ENCODE data around the gene TPCN1. TPM values are rescaled to one million over a fixed set of nuclear protein-coding genes. Genes with fewer than 3 reads are reported as not detected.
A peak's percentile ranks its signal among the peaks of the same experiment; 100 is the strongest.

The TPCN1 gene
- total and polyA plus RNA-seq, 11 donors = 22.6 to 136 (median 80.5) TPM

- H3K27me3 ChIP-seq = no peaks in the 10 kb centered on the region
- peaks cover 0 to 95% (median 81%) of the 10 kb centered on the region in 9 donors for H3K36me3 ChIP-seq
- H3K4me1 ChIP-seq = peaks cover 2 to 39% (median 23%) of the 10 kb centered on the region in 12 donors
- H3K27ac ChIP-seq = peak overlapping the region in 2 of 12 donors; percentile 1 to 46
- no peak overlapping the region for H3K4me3 ChIP-seq
- ATAC-seq = no peak
- DNase-seq = peak in 1 of 5 donors; percentile 13
- TF ChIP-seq, protein P1, sequence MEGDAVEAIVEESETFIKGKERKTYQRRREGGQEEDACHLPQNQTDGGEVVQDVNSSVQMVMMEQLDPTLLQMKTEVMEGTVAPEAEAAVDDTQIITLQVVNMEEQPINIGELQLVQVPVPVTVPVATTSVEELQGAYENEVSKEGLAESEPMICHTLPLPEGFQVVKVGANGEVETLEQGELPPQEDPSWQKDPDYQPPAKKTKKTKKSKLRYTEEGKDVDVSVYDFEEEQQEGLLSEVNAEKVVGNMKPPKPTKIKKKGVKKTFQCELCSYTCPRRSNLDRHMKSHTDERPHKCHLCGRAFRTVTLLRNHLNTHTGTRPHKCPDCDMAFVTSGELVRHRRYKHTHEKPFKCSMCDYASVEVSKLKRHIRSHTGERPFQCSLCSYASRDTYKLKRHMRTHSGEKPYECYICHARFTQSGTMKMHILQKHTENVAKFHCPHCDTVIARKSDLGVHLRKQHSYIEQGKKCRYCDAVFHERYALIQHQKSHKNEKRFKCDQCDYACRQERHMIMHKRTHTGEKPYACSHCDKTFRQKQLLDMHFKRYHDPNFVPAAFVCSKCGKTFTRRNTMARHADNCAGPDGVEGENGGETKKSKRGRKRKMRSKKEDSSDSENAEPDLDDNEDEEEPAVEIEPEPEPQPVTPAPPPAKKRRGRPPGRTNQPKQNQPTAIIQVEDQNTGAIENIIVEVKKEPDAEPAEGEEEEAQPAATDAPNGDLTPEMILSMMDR (IDR thresholded peaks at IDR 0.05) = no peak
- no peak for TF ChIP-seq POLR2A (IDR thresholded peaks at IDR 0.05)
- 75 to 83% (median 81%) methylated on average over 8 of the region's 8 CpGs for WGBS, 4 donors
- intact Hi-C loops (cut with DNase I) = loop anchor here in 1 of 10 donors (10.0 kb wide), 1 partner anchor 52 kb away; the partner anchor contains the start of gene TPCN1
- H3K9me3 ChIP-seq = no peaks in the 10 kb centered on the region
Observed at GRCh38 chr12:113276306-113276705, 55.0 kb downstream of the TPCN1 start.

DNA sequence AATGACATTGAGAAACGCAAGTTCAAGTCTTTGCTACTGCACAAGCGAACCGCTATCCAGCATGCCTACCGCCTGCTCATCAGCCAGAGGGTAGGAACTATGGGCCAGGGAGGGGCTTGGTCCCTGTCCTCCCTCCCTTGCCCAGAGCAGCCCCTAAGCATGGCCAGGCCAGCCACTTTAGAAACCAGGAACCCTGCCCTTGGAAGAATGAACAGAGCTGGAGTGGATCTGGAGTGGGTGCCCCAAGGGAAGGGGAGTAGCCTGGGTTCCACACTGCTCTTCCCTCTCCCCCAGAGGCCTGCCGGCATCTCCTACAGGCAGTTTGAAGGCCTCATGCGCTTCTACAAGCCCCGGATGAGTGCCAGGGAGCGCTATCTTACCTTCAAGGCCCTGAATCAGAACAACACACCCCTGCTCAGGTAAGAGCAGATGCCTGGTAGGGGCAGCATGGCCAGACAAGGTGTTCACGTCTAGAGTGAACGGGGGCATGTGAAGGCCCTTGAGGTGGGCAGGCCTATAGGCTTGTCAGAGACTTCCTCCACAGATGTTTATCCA lies 55.8 kb downstream of the TPCN1 start:
- Histone ChIP-seq H3K9me3 (no peaks in the 10 kb centered on the region), H3K4me1 (peaks cover 0 to 31% (median 16%) of the 10 kb centered on the region in 12 donors), H3K27me3 (no peaks in the 10 kb centered on the region), H3K36me3 (peaks cover 0 to 96% (median 83%) of the 10 kb centered on the region in 9 donors), H3K4me3 (no peak overlapping the region), H3K27ac (peak overlapping the region in 1 of 12 donors; percentile 15)
- DNase-seq (peak in 1 of 5 donors; percentile 56), ATAC-seq (no peak)
- WGBS, 4 donors = 93 to 95% (median 94%) methylated on average over 10 of the region's 10 CpGs
- no peak for TF ChIP-seq POLR2A (IDR thresholded peaks at IDR 0.05)
- TF ChIP-seq, protein P1 (IDR thresholded peaks at IDR 0.05) = no peak
- intact Hi-C loops (cut with DNase I) = loop anchor here in 1 of 10 donors (10.0 kb wide), 1 partner anchor 52 kb away; the partner anchor contains the start of gene TPCN1

DNA sequence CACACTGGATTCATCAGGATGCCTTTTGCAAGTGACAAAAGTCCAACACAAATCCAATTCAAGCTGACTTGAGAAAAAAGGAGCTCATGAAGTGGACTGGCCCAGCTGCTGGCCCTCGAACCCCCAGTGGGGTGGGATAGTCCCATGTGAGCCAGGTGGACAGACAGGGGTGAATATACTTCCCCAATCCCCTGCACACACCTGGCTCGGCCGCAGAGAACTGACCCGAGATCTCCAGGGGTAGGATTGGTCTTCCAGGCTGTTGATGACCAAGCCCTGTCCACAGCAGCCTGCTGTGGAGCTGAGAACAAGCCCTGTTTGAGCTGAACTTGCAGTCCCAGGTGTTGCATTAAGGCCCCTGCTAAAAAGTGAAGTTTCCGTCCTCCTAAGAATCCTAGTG lies 56.2 kb downstream of the TPCN1 start:
- H3K27me3 ChIP-seq = no peaks in the 10 kb centered on the region
- DNase-seq (peak in 1 of 5 donors; percentile 22), ATAC-seq (no peak)
- TF ChIP-seq POLR2A (IDR thresholded peaks at IDR 0.05) = no peak
- TF ChIP-seq, protein P1 (IDR thresholded peaks at IDR 0.05) = no peak
- no peaks in the 10 kb centered on the region for H3K9me3 ChIP-seq
- H3K27ac ChIP-seq = no peak overlapping the region
- WGBS, 4 donors = 81 to 97% (median 94%) methylated on average over 3 to 5 of the region's 5 CpGs
- intact Hi-C loops (cut with DNase I) = loop anchor here in 1 of 10 donors (10.0 kb wide), 1 partner anchor 53 kb away; the partner anchor contains the start of gene TPCN1
- peaks cover 0 to 98% (median 83%) of the 10 kb centered on the region in 9 donors for H3K36me3 ChIP-seq
- peaks cover 0 to 26% (median 11%) of the 10 kb centered on the region in 12 donors for H3K4me1 ChIP-seq
- no peak overlapping the region for H3K4me3 ChIP-seq

- Histone ChIP-seq H3K9me3 (no peaks in the 10 kb centered on the region), H3K4me3 (no peak overlapping the region), H3K36me3 (peaks cover 0 to 98% (median 81%) of the 10 kb centered on the region in 9 donors), H3K4me1 (peaks cover 0 to 20% (median 4%) of the 10 kb centered on the region in 12 donors), H3K27ac (no peak overlapping the region), H3K27me3 (no peaks in the 10 kb centered on the region)
- 81 to 95% (median 89%) methylated on average over 8 of the region's 8 CpGs for WGBS, 4 donors
- ATAC-seq (no peak), DNase-seq (peak in 1 of 5 donors; percentile 23)
- TF ChIP-seq, protein P1 (IDR thresholded peaks at IDR 0.05) = no peak
- no peak for TF ChIP-seq POLR2A (IDR thresholded peaks at IDR 0.05)
- intact Hi-C loops (cut with DNase I) = loop anchor here in 1 of 10 donors (10.0 kb wide), 1 partner anchor 53 kb away; the partner anchor contains the start of gene TPCN1
Observed at GRCh38 chr12:113278141-113278540, 56.9 kb downstream of the TPCN1 start.
